ENCODE data around the gene GH2. TPM values are rescaled to one million over a fixed set of nuclear protein-coding genes. Genes with fewer than 3 reads are reported as not detected.

GH2 gene
- total and polyA plus RNA-seq, 2 donors (not counting 3 experiments of a cell fraction or from before 2014, with no cell fraction given) = not detected

GRCh38 chr17:63833026-63833740 is 48.6 kb downstream of the GH2 start:
- ChIA-PET POLR2A (no interaction called here), CTCF (interaction anchor here (0.6 to 1.8 kb wide), 5 partner anchors 9 to 27 kb away, joined by 3 to 7 read pairs (median 3); no protein-coding TSS in a partner anchor)
- Histone ChIP-seq H3K9me3 (replicated peaks; ENCODE audit: control insufficient read depth, insufficient read depth, low read length) (no peaks in the 10 kb centered on the region), H2AFZ (ENCODE audit: low read depth, low read length) (no peak overlapping the region), H3K9me1 (replicated peaks; ENCODE audit: control insufficient read depth, extremely low read depth, insufficient read depth, low read length) (no peaks in the 10 kb centered on the region), H4K20me1 (replicated peaks; ENCODE audit: control insufficient read depth, extremely low read depth, insufficient read depth, low read length) (no peaks in the 10 kb centered on the region), H3K36me3 (ENCODE audit: control insufficient read depth in 2 of 2, extremely low read depth in 1 of 2, insufficient read depth in 2 of 2, low read length in 2 of 2) (peaks cover 29 to 58% of the 10 kb centered on the region in 2 experiments), H3K4me2 (ENCODE audit: insufficient read depth, low read length) (no peak overlapping the region), H3K9ac (replicated peaks; ENCODE audit: extremely low read depth, insufficient read depth, low read length) (no peak overlapping the region), H3K79me2 (ENCODE audit: control insufficient read depth, insufficient read depth, low read length) (peaks cover 23% of the 10 kb centered on the region), H3K4me3 (replicated peaks in 1 of 3; ENCODE audit: insufficient read depth in 1 of 3, low read depth in 1 of 3, low read length in 3 of 3) (no peak overlapping the region), H3K27me3 (ENCODE audit: control insufficient read depth in 2 of 2, insufficient read depth in 2 of 2, low read length in 2 of 2) (no peaks in the 10 kb centered on the region), H3K27ac (ENCODE audit: insufficient read depth, low read depth, low read length) (no peak overlapping the region), H3K4me1 (ENCODE audit: control insufficient read depth, extremely low read depth, insufficient read depth, low read length) (peaks cover 10% of the 10 kb centered on the region)
- TF ChIP-seq FOS (IDR thresholded peaks at IDR 0.05; ENCODE audit: borderline replicate concordance, insufficient read depth, low read length) (no peak), CTCF (IDR thresholded peaks at IDR 0.05; ENCODE audit: extremely low read depth in 1 of 2, insufficient read depth in 1 of 2, low read depth in 1 of 2, low read length in 2 of 2) (no peak), MYC (IDR thresholded peaks at IDR 0.05; ENCODE audit: low read depth, low read length) (no peak), EZH2 (IDR thresholded peaks at IDR 0.05; ENCODE audit: borderline replicate concordance, low read depth, low read length, severe bottlenecking) (no peak)
- FAIRE-seq (no peak), DNase-seq (ENCODE audit: low read depth, low spot score) (no peak)
- TSS peak; percentile 19 for BruUV-seq (replicated peaks)
- dilution Hi-C loops (cut with MboI; ENCODE audit: extremely low pct_ligation_motif_present, low sequenced_read_pairs) = no loop called here
- intact Hi-C loops (cut with micrococcal nuclease) = no loop called here

GRCh38 chr17:63832455-63832854 is 49.3 kb downstream of the GH2 start:
- Histone ChIP-seq H3K79me2 (ENCODE audit: control insufficient read depth, insufficient read depth, low read length) (peaks cover 25% of the 10 kb centered on the region), H2AFZ (ENCODE audit: low read depth, low read length) (no peak overlapping the region), H3K27ac (ENCODE audit: insufficient read depth, low read depth, low read length) (no peak overlapping the region), H3K4me3 (replicated peaks in 1 of 3; ENCODE audit: insufficient read depth in 1 of 3, low read depth in 1 of 3, low read length in 3 of 3) (no peak overlapping the region), H3K27me3 (ENCODE audit: control insufficient read depth in 2 of 2, insufficient read depth in 2 of 2, low read length in 2 of 2) (no peaks in the 10 kb centered on the region), H3K9me3 (replicated peaks; ENCODE audit: control insufficient read depth, insufficient read depth, low read length) (no peaks in the 10 kb centered on the region), H3K4me1 (ENCODE audit: control insufficient read depth, extremely low read depth, insufficient read depth, low read length) (peaks cover 12% of the 10 kb centered on the region), H3K9ac (replicated peaks; ENCODE audit: extremely low read depth, insufficient read depth, low read length) (no peak overlapping the region), H3K4me2 (ENCODE audit: insufficient read depth, low read length) (no peak overlapping the region), H3K36me3 (ENCODE audit: control insufficient read depth in 2 of 2, extremely low read depth in 1 of 2, insufficient read depth in 2 of 2, low read length in 2 of 2) (peaks cover 29 to 58% of the 10 kb centered on the region in 2 experiments), H4K20me1 (replicated peaks; ENCODE audit: control insufficient read depth, extremely low read depth, insufficient read depth, low read length) (no peaks in the 10 kb centered on the region), H3K9me1 (replicated peaks; ENCODE audit: control insufficient read depth, extremely low read depth, insufficient read depth, low read length) (no peaks in the 10 kb centered on the region)
- dilution Hi-C loops (cut with MboI; ENCODE audit: extremely low pct_ligation_motif_present, low sequenced_read_pairs) = no loop called here
- CTCF ChIA-PET = interaction anchor here (1.0 kb wide), 1 partner anchor 16 kb away, joined by 6 read pairs; no protein-coding TSS in a partner anchor
- POLR2A ChIA-PET = interaction anchor here (0.5 kb wide), 1 partner anchor 18 kb away, joined by 3 read pairs; no protein-coding TSS in a partner anchor
- FAIRE-seq = no peak
- intact Hi-C loops (cut with micrococcal nuclease) = no loop called here
- BruUV-seq (replicated peaks) = no TSS peak
- DNase-seq (ENCODE audit: low read depth, low spot score) = no peak
- no peak for TF ChIP-seq CTCF (IDR thresholded peaks at IDR 0.05; ENCODE audit: extremely low read depth in 1 of 2, insufficient read depth in 1 of 2, low read depth in 1 of 2, low read length in 2 of 2)
- no peak for TF ChIP-seq JUN (IDR thresholded peaks at IDR 0.05; ENCODE audit: borderline replicate concordance, insufficient read depth, insufficient read length, low read depth)
- no peak for TF ChIP-seq EZH2 (IDR thresholded peaks at IDR 0.05; ENCODE audit: borderline replicate concordance, low read depth, low read length, severe bottlenecking)
- TF ChIP-seq FOS (IDR thresholded peaks at IDR 0.05; ENCODE audit: borderline replicate concordance, insufficient read depth, low read length) = no peak
- no peak for TF ChIP-seq MAX (IDR thresholded peaks at IDR 0.05; ENCODE audit: insufficient read depth, insufficient read length)
- TF ChIP-seq POLR2A (IDR thresholded peaks at IDR 0.05; ENCODE audit: low read depth, low read length) = peak; percentile 5
- TF ChIP-seq GATA2 (IDR thresholded peaks at IDR 0.05; ENCODE audit: insufficient read depth, insufficient read length, low read depth, low read length) = no peak
